HepG2 (cell line): Measurements from ENCODE around the gene KDM1B. TPM values are rescaled to one million over a fixed set of nuclear protein-coding genes. Genes with fewer than 3 reads are reported as not detected.

ENCODE experiments used
- CBX2 ChIP-seq, 2 experiments: fragments of 200-600 bp in 1 of 2; sonication (generic); formaldehyde crosslinking in 1 of 2; IDR thresholded peaks; 2 replicates each; pipeline versions ENCODE4 v1.7.0 to v1.8.1; 2018 to 2022; ENCODE audit warnings: low read depth in 2 of 2, low read length in 1 of 2, mild to moderate bottlenecking in 1 of 2, missing genetic modification reagents in 1 of 2
- HNRNPL ChIP-seq: fragments of 200-400 bp; formaldehyde crosslinking; IDR thresholded peaks from 2 replicates; pipeline ENCODE4 v1.6.1; 2017; ENCODE audit warnings: mild to moderate bottlenecking, low read depth, low read length
- NR2C2 ChIP-seq: sonication (generic); formaldehyde crosslinking; IDR thresholded peaks from 2 replicates; pipeline ENCODE4 v1.4.0; 2020; ENCODE audit warnings: missing genetic modification reagents, mild to moderate bottlenecking, moderate library complexity, borderline replicate concordance
- PAX8 ChIP-seq: sonication (generic); formaldehyde crosslinking; IDR thresholded peaks from 2 replicates; pipeline ENCODE4 v1.8.0; 2022; ENCODE audit warnings: mild to moderate bottlenecking, missing genetic modification reagents, borderline replicate concordance
- SATB2 ChIP-seq: sonication (generic); formaldehyde crosslinking; IDR thresholded peaks from 2 replicates; pipeline ENCODE4 v1.5.0; 2020; ENCODE audit warnings: missing genetic modification reagents
- SP1 ChIP-seq, 2 experiments: fragments of 450-650 bp in 1 of 2; sonication (generic) in 1 of 2; formaldehyde crosslinking in 1 of 2; IDR thresholded peaks; 2 replicates each; pipeline versions ENCODE4 v1.4.0 to v1.6.1; 2016 to 2020; ENCODE audit warnings: missing genetic modification reagents in 1 of 2
- ZBTB38 ChIP-seq: sonication (generic); formaldehyde crosslinking; IDR thresholded peaks from 2 replicates; pipeline ENCODE4 v1.5.1; 2020; ENCODE audit warnings: mild to moderate bottlenecking, missing genetic modification reagents
- ZNF672 ChIP-seq: sonication (generic); formaldehyde crosslinking; IDR thresholded peaks from 2 replicates; pipeline ENCODE4 v1.8.1; 2022; ENCODE audit warnings: missing genetic modification reagents
- ZNF75D ChIP-seq: sonication (generic); formaldehyde crosslinking; IDR thresholded peaks from 2 replicates; pipeline ENCODE4 v1.8.1; 2023; ENCODE audit warnings: missing genetic modification reagents, mild to moderate bottlenecking, borderline replicate concordance
- ZNF772 ChIP-seq: sonication (generic); formaldehyde crosslinking; IDR thresholded peaks from 2 replicates; pipeline ENCODE4 v1.5.0; 2020; ENCODE audit warnings: mild to moderate bottlenecking, missing genetic modification reagents
- polyA plus RNA-seq, 8 experiments: library from polyadenylated mRNA; depleted of rRNA in 3 of 8; stranded (reverse) in 7 of 8; unstranded in 1 of 8; fragments of >200 nt; fragmentation: Illumina TruSeq in 4 of 8; extraction: Trizol in 4 of 8; gene quantifications; 2 replicates each; pipeline versions ENCODE4 v1.2.1 to v1.2.3, GENCODE V29; 2011 to 2016; ENCODE audit warnings: low read depth in 4 of 8, missing spikeins in 1 of 8, mixed read lengths in 1 of 8; ENCODE audit not compliant: insufficient read depth in 1 of 8
- total RNA-seq, 5 experiments: library from RNA; depleted of rRNA; stranded (reverse); fragments of >200 nt; fragmentation: Illumina TruSeq; extraction: Trizol; gene quantifications; 2 replicates each; pipeline ENCODE4 v1.2.3, GENCODE V29; 2016; ENCODE audit warnings: low read depth in 1 of 5
- TF ChIP-seq, protein P1 (sequence below): sonication (generic); formaldehyde crosslinking; conservative IDR thresholded peaks from 2 replicates; pipeline ENCODE4 v1.5.0; 2020; ENCODE audit warnings: missing genetic modification reagents
- TF ChIP-seq, protein P2 (sequence below): sonication (generic); formaldehyde crosslinking; IDR thresholded peaks from 2 replicates; pipeline ENCODE4 v1.8.1; 2023; ENCODE audit warnings: missing genetic modification reagents, mild to moderate bottlenecking, borderline replicate concordance
- TF ChIP-seq, protein P3 (sequence below): sonication (generic); formaldehyde crosslinking; IDR thresholded peaks from 2 replicates; pipeline ENCODE4 v1.5.0; 2020; ENCODE audit warnings: mild to moderate bottlenecking, missing genetic modification reagents
- TF ChIP-seq, protein P4 (sequence below): sonication (generic); formaldehyde crosslinking; IDR thresholded peaks from 2 replicates; pipeline ENCODE4; 2020; ENCODE audit warnings: missing genetic modification reagents, mild to moderate bottlenecking, borderline replicate concordance
- TF ChIP-seq, protein P5 (sequence below): sonication (generic); formaldehyde crosslinking; IDR thresholded peaks from 2 replicates; pipeline ENCODE4 v1.5.1; 2020; ENCODE audit warnings: missing genetic modification reagents, mild to moderate bottlenecking, borderline replicate concordance

The KDM1B gene
- total and polyA plus RNA-seq, 2 of the 13 experiments (the other 11 are each of a cell fraction or from before 2014, with no cell fraction given), result 9.8 to 13.2 TPM

DNA sequence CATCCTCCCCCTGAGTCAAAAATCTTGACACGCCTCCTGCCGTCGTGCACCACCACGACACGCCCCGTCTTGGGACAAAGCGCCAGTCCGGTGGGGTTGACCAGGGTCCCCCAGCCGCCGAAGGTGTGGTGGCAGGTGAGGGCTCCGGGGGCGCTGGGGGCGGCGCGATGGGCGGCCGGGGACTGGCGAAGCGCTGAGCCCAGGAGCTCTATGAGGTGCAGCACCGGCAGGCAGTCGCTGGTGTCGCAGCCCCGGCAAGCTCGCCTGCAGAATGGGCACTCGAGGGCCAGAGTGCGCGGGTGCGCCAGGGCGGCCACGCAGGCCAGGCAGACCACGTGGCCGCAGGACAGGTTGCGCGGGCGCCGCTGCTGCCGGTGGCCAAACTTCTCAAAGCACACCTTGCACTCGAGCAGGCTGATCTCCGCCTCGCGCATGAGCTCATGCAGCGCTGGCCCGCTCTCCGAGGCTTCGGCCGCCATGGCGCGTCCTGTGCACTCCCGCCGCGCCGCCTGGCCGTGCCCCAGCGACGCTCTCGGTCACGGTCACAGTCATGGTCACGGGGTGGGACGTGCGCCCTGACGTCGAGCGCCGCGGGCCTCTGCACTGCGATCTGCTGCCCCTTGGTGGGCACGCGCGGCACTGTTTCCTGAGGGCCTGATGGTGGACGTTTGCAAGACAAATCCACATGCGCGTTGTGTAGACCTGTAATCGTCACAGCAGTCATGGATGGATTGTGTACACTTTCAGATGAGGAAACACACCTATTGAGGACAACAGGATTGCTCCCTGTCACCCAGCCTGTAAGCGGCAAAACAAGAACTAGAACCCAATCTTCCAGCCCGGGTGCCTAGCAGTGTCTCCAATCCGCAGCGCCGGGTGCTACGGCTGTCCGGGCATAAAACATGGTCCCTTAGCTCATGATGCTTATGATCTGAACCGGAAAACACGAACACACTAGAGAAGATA lies 32.8 kb upstream of the KDM1B start, which contains the start of gene NHLRC1 (continued):
- TF ChIP-seq, protein P1, sequence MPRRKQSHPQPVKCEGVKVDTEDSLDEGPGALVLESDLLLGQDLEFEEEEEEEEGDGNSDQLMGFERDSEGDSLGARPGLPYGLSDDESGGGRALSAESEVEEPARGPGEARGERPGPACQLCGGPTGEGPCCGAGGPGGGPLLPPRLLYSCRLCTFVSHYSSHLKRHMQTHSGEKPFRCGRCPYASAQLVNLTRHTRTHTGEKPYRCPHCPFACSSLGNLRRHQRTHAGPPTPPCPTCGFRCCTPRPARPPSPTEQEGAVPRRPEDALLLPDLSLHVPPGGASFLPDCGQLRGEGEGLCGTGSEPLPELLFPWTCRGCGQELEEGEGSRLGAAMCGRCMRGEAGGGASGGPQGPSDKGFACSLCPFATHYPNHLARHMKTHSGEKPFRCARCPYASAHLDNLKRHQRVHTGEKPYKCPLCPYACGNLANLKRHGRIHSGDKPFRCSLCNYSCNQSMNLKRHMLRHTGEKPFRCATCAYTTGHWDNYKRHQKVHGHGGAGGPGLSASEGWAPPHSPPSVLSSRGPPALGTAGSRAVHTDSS (CRISPR knock-in tag), result 0 out of 2 replicates have a peak, but pooled peaks have one; percentile 52
- TF ChIP-seq, protein P2, sequence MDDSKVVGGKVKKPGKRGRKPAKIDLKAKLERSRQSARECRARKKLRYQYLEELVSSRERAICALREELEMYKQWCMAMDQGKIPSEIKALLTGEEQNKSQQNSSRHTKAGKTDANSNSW (CRISPR knock-in tag), result peak; percentile 87; the same call in 1 of the 2 replicates
- no peak for TF ChIP-seq CBX2 (IDR thresholded peaks at IDR 0.05; ENCODE audit: low read depth, low read length)
- 0 out of 2 replicates have a peak, but pooled peaks have one; percentile 81 for TF ChIP-seq CBX2 (CRISPR knock-in tag; IDR thresholded peaks at IDR 0.05; ENCODE audit: low read depth)
- TF ChIP-seq, protein P3, sequence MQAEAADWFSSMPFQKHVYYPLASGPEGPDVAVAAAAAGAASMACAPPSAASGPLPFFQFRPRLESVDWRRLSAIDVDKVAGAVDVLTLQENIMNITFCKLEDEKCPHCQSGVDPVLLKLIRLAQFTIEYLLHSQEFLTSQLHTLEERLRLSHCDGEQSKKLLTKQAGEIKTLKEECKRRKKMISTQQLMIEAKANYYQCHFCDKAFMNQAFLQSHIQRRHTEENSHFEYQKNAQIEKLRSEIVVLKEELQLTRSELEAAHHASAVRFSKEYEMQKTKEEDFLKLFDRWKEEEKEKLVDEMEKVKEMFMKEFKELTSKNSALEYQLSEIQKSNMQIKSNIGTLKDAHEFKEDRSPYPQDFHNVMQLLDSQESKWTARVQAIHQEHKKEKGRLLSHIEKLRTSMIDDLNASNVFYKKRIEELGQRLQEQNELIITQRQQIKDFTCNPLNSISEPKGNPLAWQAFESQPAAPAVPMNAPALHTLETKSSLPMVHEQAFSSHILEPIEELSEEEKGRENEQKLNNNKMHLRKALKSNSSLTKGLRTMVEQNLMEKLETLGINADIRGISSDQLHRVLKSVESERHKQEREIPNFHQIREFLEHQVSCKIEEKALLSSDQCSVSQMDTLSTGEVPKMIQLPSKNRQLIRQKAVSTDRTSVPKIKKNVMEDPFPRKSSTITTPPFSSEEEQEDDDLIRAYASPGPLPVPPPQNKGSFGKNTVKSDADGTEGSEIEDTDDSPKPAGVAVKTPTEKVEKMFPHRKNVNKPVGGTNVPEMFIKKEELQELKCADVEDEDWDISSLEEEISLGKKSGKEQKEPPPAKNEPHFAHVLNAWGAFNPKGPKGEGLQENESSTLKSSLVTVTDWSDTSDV, result 0 out of 2 replicates have a peak, but pooled peaks have one; percentile 95
- TF ChIP-seq ZNF772 (CRISPR knock-in tag), result peak; percentile 91; the same call in 1 of the 2 replicates
- TF ChIP-seq, protein P4, sequence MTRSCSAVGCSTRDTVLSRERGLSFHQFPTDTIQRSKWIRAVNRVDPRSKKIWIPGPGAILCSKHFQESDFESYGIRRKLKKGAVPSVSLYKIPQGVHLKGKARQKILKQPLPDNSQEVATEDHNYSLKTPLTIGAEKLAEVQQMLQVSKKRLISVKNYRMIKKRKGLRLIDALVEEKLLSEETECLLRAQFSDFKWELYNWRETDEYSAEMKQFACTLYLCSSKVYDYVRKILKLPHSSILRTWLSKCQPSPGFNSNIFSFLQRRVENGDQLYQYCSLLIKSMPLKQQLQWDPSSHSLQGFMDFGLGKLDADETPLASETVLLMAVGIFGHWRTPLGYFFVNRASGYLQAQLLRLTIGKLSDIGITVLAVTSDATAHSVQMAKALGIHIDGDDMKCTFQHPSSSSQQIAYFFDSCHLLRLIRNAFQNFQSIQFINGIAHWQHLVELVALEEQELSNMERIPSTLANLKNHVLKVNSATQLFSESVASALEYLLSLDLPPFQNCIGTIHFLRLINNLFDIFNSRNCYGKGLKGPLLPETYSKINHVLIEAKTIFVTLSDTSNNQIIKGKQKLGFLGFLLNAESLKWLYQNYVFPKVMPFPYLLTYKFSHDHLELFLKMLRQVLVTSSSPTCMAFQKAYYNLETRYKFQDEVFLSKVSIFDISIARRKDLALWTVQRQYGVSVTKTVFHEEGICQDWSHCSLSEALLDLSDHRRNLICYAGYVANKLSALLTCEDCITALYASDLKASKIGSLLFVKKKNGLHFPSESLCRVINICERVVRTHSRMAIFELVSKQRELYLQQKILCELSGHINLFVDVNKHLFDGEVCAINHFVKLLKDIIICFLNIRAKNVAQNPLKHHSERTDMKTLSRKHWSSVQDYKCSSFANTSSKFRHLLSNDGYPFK (CRISPR knock-in tag), result no peak; the same call in 1 of the 2 replicates
- peak; percentile 98 for TF ChIP-seq ZBTB38 (CRISPR knock-in tag)
- TF ChIP-seq SP1 (IDR thresholded peaks at IDR 0.05), result no peak
- peak; percentile 94 for TF ChIP-seq SP1 (CRISPR knock-in tag; IDR thresholded peaks at IDR 0.05)
- TF ChIP-seq PAX8 (CRISPR knock-in tag), result peak; percentile 82; the same call in 1 of the 2 replicates
- no peak; the same call in 1 of the 2 replicates for TF ChIP-seq ZNF75D (CRISPR knock-in tag)
- peak; percentile 88 for TF ChIP-seq NR2C2 (CRISPR knock-in tag)
- no peak for TF ChIP-seq HNRNPL
- no peak for TF ChIP-seq ZNF672 (CRISPR knock-in tag)
- no peak for TF ChIP-seq SATB2 (CRISPR knock-in tag)
- TF ChIP-seq, protein P5, sequence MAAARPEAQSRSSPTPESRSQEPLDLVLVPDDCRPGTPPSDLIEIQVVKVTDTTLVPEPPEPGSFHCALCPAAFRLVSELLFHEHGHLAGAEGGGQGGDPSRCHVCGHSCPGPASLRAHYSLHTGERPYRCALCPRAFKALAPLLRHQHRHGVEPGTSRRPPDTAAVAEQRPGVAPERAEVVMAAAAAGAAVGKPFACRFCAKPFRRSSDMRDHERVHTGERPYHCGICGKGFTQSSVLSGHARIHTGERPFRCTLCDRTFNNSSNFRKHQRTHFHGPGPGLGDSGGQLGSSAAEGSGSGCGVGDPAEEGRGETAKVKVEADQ (CRISPR knock-in tag), result no peak
